Chondrocyte (in vitro differentiated cells): Measurements from ENCODE around the gene YBX3. TPM values are rescaled to one million over a fixed set of nuclear protein-coding genes. Genes with fewer than 3 reads are reported as not detected.

Experiments used
- DNase-seq: peaks from one replicate; pipeline ENCODE4 v3.0.0; 2021; ENCODE audit warnings: mixed read lengths, low spot score
- H3K27ac Mint-ChIP-seq: one replicate; pipeline ENCODE4 v1.8.0; 2021; ENCODE audit warnings: mild to moderate bottlenecking, moderate library complexity, mixed read lengths; ENCODE audit not compliant: unreplicated experiment
- H3K27me3 Mint-ChIP-seq: 2 replicates; pipeline ENCODE4 v1.8.0; 2021; ENCODE audit warnings: low read depth, mixed read lengths
- H3K36me3 Mint-ChIP-seq: 2 replicates; pipeline ENCODE4 v1.8.0; 2021; ENCODE audit warnings: low read depth, mixed read lengths
- H3K4me1 Mint-ChIP-seq: 2 replicates; pipeline ENCODE4 v1.8.0; 2021; ENCODE audit warnings: low read depth, mild to moderate bottlenecking, mixed read lengths
- H3K4me3 Mint-ChIP-seq: one replicate; pipeline ENCODE4 v1.8.0; 2021; ENCODE audit warnings: mild to moderate bottlenecking, moderate library complexity, mixed read lengths; ENCODE audit not compliant: unreplicated experiment
- H3K9me3 Mint-ChIP-seq: 2 replicates; pipeline ENCODE4 v1.8.0; 2021; ENCODE audit warnings: low read depth, mixed read lengths
- total RNA-seq: library from RNA; stranded (reverse); gene quantifications from 3 replicates; pipeline ENCODE4 v1.2.1, GENCODE V29; 2021
- TF ChIP-seq, protein P1 (sequence below): fragments of 200-600 bp; sonication (generic); IDR thresholded peaks from 2 replicates; pipeline ENCODE4 v1.5.0; 2021; ENCODE audit warnings: antibody characterized with exemption, mild to moderate bottlenecking, moderate library complexity

The YBX3 gene
- total RNA-seq, 1 donor from 2014 or later: 249 TPM

DNA sequence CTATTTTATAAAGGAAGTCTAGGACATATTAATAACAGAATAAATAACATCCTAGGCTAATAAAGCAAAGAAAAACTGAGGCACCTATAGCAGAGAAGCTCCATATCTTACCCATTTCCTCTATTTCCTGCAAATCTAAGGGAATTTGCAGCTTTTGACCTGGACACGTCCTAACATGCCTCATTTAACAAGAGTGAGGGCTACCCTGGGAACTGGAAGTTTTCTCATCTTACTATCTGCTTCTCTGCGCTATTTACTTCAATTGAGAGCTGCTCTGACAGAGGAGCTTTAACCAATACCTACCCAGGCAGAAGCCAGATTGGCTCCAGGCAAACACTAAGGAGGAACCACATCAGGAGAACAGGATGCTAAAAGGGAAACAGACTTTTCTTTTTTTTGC is 5.7 kb downstream of the YBX3 start:
- H3K9me3 Mint-ChIP-seq: no peaks in the 10 kb centered on the region
- TF ChIP-seq, protein P1, sequence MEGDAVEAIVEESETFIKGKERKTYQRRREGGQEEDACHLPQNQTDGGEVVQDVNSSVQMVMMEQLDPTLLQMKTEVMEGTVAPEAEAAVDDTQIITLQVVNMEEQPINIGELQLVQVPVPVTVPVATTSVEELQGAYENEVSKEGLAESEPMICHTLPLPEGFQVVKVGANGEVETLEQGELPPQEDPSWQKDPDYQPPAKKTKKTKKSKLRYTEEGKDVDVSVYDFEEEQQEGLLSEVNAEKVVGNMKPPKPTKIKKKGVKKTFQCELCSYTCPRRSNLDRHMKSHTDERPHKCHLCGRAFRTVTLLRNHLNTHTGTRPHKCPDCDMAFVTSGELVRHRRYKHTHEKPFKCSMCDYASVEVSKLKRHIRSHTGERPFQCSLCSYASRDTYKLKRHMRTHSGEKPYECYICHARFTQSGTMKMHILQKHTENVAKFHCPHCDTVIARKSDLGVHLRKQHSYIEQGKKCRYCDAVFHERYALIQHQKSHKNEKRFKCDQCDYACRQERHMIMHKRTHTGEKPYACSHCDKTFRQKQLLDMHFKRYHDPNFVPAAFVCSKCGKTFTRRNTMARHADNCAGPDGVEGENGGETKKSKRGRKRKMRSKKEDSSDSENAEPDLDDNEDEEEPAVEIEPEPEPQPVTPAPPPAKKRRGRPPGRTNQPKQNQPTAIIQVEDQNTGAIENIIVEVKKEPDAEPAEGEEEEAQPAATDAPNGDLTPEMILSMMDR: no peak
- H3K27ac Mint-ChIP-seq: peak overlapping the region; percentile 96
- H3K4me1 Mint-ChIP-seq: peaks cover 64% of the 10 kb centered on the region
- no peak for DNase-seq
- peaks cover 20% of the 10 kb centered on the region for H3K36me3 Mint-ChIP-seq
- no peaks in the 10 kb centered on the region for H3K27me3 Mint-ChIP-seq
- peak overlapping the region; percentile 49 for H3K4me3 Mint-ChIP-seq

DNA sequence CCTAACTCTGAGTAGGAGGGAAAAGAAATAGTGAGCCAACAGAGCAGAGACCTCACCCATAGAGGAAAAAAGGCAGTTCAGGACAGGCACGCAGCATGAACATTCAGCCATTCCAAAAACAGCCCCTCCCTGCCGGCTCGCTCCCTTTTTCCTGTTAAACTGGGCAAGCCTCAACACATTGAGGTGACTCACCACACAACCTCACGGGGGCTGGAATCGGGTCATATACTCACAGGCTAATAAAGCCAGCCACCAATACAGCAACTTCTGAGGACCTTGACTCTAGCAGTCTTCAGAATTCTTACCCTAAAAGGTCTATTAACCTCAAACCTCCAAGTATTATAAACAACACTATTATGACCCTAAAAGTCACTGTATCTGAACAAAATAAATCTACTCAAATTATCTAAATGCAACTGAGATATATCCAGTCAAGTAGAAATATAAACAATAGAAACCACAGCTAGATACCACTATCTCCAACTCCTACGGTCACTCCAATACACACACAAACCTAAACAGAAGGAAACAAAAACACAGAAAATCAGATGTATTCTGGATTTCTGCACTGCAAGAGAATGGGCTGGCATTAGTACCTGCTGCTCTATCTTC is 6.3 kb downstream of the YBX3 start:
- Mint-ChIP-seq H3K27me3 (no peaks in the 10 kb centered on the region), H3K9me3 (no peaks in the 10 kb centered on the region), H3K4me1 (peaks cover 62% of the 10 kb centered on the region), H3K4me3 (peak overlapping the region; percentile 49), H3K27ac (peak overlapping the region; percentile 96), H3K36me3 (peaks cover 23% of the 10 kb centered on the region)
- TF ChIP-seq, protein P1: no peak
- DNase-seq: peak; percentile 86

DNA sequence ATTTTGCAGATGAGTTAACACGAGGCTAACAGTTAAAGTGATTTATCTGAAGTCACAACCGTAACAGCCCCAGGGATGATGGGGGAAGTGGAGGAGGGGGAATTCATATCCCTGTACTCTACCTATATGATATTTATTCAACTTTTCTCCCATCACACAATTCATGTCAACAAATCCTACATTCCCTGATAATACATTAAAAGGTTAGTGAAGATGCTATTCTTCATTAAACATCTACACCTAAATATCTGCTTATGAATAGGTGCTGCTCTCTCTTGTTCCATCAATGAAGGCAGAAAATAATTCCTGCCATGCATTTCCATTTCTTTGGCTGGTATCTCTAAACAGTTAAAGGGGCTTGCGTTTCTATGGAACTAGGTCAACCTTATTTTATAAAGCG is 6.8 kb downstream of the YBX3 start:
- Mint-ChIP-seq H3K4me3 (peak overlapping the region; percentile 49), H3K27me3 (no peaks in the 10 kb centered on the region), H3K36me3 (peaks cover 27% of the 10 kb centered on the region), H3K27ac (peak overlapping the region; percentile 96), H3K9me3 (no peaks in the 10 kb centered on the region), H3K4me1 (peaks cover 58% of the 10 kb centered on the region)
- DNase-seq: no peak
- TF ChIP-seq, protein P1: no peak

DNA sequence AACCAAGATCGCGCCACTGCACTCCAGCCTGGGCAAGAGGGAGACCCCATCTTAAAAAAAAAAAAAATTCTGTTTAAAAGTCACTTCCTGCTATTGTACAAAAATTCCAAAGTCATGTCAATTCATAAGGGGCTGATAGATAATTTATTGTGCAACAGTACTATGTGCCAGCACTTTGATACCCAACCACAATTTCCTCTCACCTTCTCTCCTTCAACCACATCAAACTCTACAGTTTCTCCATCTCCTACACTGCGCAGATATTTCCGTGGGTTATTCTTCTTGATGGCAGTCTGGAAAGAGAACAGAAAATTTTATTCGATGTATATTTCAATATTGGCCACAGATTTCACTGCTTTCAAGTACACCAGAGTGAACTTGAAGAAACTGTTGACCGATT is 7.6 kb downstream of the YBX3 start:
- peaks cover 29% of the 10 kb centered on the region for H3K36me3 Mint-ChIP-seq
- peaks cover 50% of the 10 kb centered on the region for H3K4me1 Mint-ChIP-seq
- no peaks in the 10 kb centered on the region for H3K9me3 Mint-ChIP-seq
- H3K27ac Mint-ChIP-seq: peak overlapping the region; percentile 96
- no peak overlapping the region for H3K4me3 Mint-ChIP-seq
- H3K27me3 Mint-ChIP-seq: no peaks in the 10 kb centered on the region
- TF ChIP-seq, protein P1: no peak
- no peak for DNase-seq

DNA sequence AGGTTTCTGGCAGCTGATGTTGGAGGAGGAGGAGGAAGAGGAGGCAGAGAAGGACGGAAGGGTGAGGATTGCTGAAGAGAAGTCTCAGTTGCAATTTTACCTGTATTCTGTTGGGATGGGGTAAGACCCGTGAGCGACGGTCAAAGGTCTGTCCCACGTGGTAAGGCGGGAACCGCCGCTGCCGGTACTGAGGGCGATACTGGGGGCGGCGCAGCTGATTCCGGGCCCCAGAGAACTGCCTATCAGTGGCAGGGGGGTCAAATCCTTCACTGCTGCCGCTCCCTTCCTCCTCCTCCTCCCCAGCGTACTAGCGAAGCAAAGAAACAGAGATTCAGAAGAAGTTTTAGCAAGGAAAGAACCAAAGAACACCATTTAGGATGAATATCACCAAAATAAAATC is 13.3 kb downstream of the YBX3 start:
- no peaks in the 10 kb centered on the region for H3K27me3 Mint-ChIP-seq
- H3K9me3 Mint-ChIP-seq: no peaks in the 10 kb centered on the region
- peaks cover 53% of the 10 kb centered on the region for H3K36me3 Mint-ChIP-seq
- peaks cover 15% of the 10 kb centered on the region for H3K4me1 Mint-ChIP-seq
- no peak overlapping the region for H3K27ac Mint-ChIP-seq
- H3K4me3 Mint-ChIP-seq: no peak overlapping the region
- DNase-seq: no peak
- TF ChIP-seq, protein P1: no peak
